ENCODE measurements around the gene MAGEB4.
"Not testable (repeated sequence)": the region's sequence is repeated elsewhere in the genome, so short reads cannot be mapped to it uniquely, and the experiment has no call there.

Gene MAGEB4

DNA sequence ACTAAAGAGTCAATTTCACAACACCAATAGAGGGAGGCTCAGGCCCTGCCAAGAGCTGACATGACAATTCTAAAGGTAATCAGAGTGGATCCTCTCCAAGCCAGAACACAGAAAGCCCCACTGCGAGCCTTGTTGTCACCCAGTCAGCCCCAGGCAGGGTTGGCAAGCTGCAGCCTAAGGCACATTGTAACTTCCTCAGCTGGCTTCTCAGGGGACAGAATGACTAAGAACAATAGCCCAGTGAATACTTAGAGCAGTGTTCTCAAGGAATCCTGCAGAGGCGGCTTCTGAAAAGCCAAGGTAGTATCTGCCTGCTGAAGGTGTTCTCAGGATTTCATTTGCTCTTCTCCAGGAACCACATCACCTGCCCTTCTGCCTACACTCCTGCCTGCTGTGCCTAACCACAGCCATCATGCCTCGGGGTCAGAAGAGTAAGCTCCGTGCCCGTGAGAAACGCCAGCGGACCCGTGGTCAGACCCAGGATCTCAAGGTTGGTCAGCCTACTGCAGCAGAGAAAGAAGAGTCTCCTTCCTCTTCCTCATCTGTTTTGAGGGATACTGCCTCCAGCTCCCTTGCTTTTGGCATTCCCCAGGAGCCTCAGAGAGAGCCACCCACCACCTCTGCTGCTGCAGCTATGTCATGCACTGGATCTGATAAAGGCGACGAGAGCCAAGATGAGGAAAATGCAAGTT, at the start of gene MAGEB4:
Gene MAGEB4 (plus strand): TSS at position 277 of the 692 bp plus-strand sequence. CDS start 136 bp downstream, at position 413.
- DNase-seq, result no peak
- TF ChIP-seq GATA1 (IDR thresholded peaks at IDR 0.05; ENCODE audit: low read depth, low read length), result no peak
- no peak for TF ChIP-seq POLR2A (IDR thresholded peaks at IDR 0.05; ENCODE audit: low read length)

DNA sequence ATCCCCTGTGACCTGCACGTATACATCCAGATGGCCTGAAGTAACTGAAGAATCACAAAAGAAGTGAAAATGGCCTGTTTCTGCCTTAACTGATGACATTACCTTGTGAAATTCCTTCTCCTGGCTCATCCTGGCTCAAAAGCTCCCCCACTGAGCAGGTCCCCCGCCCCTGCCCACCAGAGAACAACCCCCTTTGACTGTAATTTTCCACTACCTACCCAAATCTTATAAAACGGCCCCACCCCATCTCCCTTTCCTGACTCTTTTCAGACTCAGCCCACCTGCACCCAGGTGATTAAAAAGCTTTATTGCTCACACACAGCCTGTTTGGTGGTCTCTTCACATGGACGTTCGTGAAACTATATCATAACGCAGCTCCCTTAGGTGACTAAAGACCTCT, 47.9 kb upstream of the MAGEB4 start:
- DNase-seq, result not testable (repeated sequence)

DNA sequence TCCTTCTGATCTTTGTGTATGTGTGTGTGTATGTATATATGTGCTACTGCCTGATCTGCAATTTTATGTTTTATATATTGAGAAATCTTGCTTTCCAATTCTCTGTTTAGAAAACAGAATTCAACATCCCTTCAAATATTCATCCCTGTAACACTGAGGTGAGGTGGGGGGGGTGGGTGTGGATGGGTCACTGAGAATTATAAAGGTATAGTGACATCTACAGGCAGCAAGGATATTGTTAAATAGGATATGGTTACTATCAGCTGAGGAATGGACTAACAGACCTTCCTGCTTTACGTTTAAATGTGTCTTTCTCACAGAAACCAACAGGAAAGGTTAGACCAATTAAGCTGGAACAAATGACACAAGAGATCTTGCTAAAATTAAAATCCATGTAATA, 45.5 kb upstream of the MAGEB4 start:
- DNase-seq, result peak in 1 of 2 experiments; percentile 0
- TF ChIP-seq GATA1 (IDR thresholded peaks at IDR 0.05; ENCODE audit: low read depth, low read length), result no peak
- no peak for TF ChIP-seq POLR2A (IDR thresholded peaks at IDR 0.05; ENCODE audit: low read length)

DNA sequence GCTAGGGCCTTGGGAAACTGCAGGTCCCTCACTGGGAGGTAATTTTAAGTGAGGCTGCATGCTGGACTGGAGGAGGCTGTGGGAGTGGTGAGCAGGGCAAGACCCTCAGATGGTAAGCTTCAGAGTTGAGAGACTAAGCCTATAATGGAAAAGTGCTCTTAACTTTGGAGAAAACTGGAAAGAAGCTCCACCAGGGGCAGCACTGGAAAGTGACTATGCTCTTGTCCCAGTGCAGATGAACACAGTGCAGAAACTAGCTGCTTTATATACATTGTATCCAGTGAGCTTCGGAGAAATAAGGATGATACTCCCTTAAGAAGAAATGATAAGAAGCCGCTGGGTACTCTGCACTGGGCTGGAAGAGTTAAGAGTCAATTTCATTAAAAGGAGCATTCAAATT, 29.6 kb upstream of the MAGEB4 start:
- no peak for DNase-seq
- TF ChIP-seq POLR2A (IDR thresholded peaks at IDR 0.05; ENCODE audit: low read length) (no peak), GATA1 (IDR thresholded peaks at IDR 0.05; ENCODE audit: low read depth, low read length) (no peak)

DNA sequence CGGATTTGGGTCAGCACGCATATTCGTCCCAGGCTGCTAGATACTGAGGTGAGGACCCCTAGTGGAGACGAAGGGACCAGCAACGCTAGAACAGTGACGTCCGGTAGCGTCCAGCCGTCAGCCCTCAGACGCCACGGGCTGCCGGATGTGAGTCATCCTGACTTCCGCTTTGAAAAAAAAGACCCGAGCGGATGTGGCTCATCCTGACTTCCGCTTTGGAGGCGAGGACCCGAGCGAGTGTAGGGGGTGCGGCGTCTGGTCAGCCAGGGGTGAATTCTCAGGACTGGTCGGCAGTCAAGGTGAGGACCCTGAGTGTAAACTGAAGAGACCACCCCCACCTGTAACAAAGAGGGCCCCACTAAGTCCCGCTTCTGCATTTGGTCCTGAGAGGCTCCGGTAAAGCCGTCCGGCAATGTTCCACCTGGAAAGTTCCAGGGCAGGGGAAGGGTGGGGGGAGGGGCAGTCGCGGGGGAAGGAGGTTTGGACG, 26.4 kb upstream of the MAGEB4 start, which contains the start of gene MAGEB2:
Gene MAGEB2 (plus strand): TSS at position 207 of the 487 bp plus-strand sequence. CDS start 3,018 bp downstream, outside the sequence.
- DNase-seq, result no peak
- TF ChIP-seq POLR2A (IDR thresholded peaks at IDR 0.05; ENCODE audit: low read length) (no peak), GATA1 (IDR thresholded peaks at IDR 0.05; ENCODE audit: low read depth, low read length) (no peak)

DNA sequence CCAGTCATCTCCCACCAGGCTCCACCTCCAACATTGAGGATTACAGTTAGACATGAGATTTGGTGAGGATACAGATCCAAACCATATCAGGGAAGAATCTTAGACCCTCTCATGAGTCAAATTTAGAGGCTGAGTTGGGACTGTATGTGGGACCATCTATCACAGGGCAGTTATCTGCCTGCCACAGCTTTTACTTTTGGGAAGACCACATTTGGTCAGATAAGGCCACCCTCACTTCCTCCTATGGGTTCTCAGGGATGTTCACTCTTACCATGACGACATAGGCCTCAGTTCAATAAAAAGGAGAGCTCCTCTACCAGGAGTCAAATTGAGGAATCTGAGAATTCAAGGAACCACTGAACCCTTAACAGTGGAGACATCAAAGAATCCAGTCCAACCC, 24.3 kb upstream of the MAGEB4 start:
- no peak for TF ChIP-seq GATA1 (IDR thresholded peaks at IDR 0.05; ENCODE audit: low read depth, low read length)
- no peak for TF ChIP-seq POLR2A (IDR thresholded peaks at IDR 0.05; ENCODE audit: low read length)
- peak; percentile 7 to 45 for DNase-seq

DNA sequence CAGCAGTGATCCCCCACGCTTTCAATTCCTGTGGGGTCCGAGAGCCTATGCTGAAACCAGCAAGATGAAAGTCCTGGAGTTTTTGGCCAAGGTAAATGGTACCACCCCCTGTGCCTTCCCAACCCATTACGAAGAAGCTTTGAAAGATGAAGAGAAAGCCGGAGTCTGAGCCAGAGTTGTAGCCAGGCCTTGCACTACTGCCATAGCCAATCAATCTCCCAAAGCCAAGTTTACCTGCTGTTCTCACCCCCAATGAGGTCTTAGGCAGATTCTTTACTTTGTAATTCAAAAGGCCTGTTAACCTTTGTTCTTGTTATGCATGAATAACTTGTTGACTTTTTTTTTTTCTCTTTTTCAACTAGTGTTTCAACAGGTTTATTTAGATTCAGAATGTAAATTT, 22.4 kb upstream of the MAGEB4 start:
- no peak for TF ChIP-seq POLR2A (IDR thresholded peaks at IDR 0.05; ENCODE audit: low read length)
- TF ChIP-seq GATA1 (IDR thresholded peaks at IDR 0.05; ENCODE audit: low read depth, low read length), result no peak
- DNase-seq, result no peak

GRCh38 chrX:30220661-30221060, 21.1 kb upstream of the MAGEB4 start:
- TF ChIP-seq GATA1 (IDR thresholded peaks at IDR 0.05; ENCODE audit: low read depth, low read length), result no peak
- no peak for TF ChIP-seq POLR2A (IDR thresholded peaks at IDR 0.05; ENCODE audit: low read length)
- peak; percentile 1 to 8 for DNase-seq

GRCh38 chrX:30224536-30224935, 17.3 kb upstream of the MAGEB4 start:
- no peak for TF ChIP-seq GATA1 (IDR thresholded peaks at IDR 0.05; ENCODE audit: low read depth, low read length)
- TF ChIP-seq POLR2A (IDR thresholded peaks at IDR 0.05; ENCODE audit: low read length), result no peak
- DNase-seq, result no peak

- DNase-seq, result no peak
- TF ChIP-seq GATA1 (IDR thresholded peaks at IDR 0.05; ENCODE audit: low read depth, low read length) (no peak), POLR2A (IDR thresholded peaks at IDR 0.05; ENCODE audit: low read length) (no peak)
These were observed 13.3 kb upstream of the MAGEB4 start for GRCh38 chrX:30228526-30228925.

DNA sequence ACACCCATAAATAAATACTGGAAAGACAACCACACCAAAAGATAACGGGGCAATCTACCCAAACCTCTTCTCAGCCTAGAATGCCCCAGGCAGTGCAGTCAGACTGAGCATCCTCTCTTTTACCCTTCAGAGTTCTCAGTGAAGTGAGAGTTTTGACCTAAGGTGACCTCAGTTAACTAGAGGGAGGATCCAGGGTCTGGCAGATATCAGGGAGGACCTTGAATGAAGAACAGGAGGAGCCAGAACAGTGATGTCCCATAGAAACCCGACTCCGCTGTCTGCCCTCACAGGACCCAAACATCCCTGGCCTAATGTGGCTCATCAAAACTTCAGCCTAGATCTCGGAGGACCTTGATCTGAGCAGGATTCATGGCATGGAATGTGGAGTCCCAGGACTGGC, 11.4 kb upstream of the MAGEB4 start, which contains the start of gene MAGEB3:
Gene MAGEB3 (plus strand): TSS at position 263 of the 400 bp plus-strand sequence. CDS start 5,268 bp downstream, outside the sequence.
- no peak for TF ChIP-seq GATA1 (IDR thresholded peaks at IDR 0.05; ENCODE audit: low read depth, low read length)
- no peak for TF ChIP-seq POLR2A (IDR thresholded peaks at IDR 0.05; ENCODE audit: low read length)
- DNase-seq, result no peak

DNA sequence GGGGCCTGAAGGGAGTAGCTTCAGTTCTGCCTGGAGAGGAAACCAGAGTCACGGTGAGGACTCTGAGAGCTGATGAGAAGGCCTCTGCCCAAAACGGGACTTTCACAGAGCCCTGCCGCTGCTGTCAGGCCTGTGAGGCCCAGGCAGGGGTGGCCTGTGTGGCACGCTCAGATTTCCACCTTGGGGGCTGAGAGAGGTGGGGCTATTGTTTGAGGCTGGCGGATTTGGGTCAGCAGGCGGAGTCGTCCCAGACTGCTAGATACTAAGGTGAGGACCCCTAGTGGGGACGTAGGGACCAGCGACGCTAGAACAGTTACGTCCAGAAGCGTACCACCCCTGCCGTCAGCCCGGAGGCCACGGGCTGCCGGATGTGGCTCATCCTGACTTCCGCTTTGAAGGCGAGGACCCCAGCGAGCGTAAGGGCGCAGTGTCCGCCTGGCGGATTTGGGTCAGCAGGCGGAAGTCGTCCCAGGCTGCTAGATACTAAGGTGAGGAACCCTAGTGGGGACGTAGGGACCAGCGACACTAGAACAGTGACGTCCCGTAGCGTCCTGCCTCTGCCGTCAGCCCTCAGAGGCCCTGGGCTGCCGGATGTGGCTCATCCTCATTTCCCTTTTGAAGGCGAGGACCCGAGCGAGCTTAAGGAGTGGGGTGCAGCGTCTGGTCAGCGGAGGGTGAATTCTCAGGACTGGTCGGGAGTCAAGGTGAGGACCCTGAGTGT, 5.1 kb downstream of the MAGEB4 start, which contains the start of gene MAGEB1:
Gene MAGEB1 (plus strand): TSS at position 378 of the 721 bp plus-strand sequence. CDS start 3,348 bp downstream, outside the sequence.
- no peak for DNase-seq
- TF ChIP-seq POLR2A (IDR thresholded peaks at IDR 0.05; ENCODE audit: low read length) (no peak), GATA1 (IDR thresholded peaks at IDR 0.05; ENCODE audit: low read depth, low read length) (no peak)

- no peak for TF ChIP-seq POLR2A (IDR thresholded peaks at IDR 0.05; ENCODE audit: low read length)
- TF ChIP-seq GATA1 (IDR thresholded peaks at IDR 0.05; ENCODE audit: low read depth, low read length), result no peak
- DNase-seq, result no peak
These were observed 7.1 kb downstream of the MAGEB4 start for GRCh38 chrX:30248854-30249253.

DNA sequence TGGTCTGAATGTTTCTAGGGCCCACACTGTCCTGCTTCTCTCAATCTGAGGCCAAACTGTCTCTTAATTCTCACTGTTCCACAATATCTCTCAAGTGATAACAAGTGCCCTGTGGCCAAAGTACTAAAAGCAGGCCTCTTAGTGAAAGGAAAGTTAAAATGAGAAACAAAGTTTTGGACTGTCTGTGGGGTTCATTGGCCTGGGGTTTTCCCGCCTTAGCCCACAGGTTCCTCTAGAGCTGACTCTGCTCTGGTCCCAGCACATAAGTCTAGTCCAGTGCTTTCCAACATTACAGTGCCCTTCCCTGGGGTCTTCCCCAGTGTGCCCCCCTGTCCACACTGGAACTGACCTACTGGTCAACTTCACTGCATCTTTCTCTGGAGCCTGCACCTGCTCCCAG, 11.5 kb downstream of the MAGEB4 start:
- DNase-seq, result no peak

More for the DNA sequence above, 11.5 kb downstream of the MAGEB4 start:
- no peak for TF ChIP-seq GATA1 (IDR thresholded peaks at IDR 0.05; ENCODE audit: low read depth, low read length)
- no peak for TF ChIP-seq POLR2A (IDR thresholded peaks at IDR 0.05; ENCODE audit: low read length)

Data from erythroblast (primary cell).